ENCODE measurements around the gene RAMP3. TPM values are rescaled to one million over a fixed set of nuclear protein-coding genes. Genes with fewer than 3 reads are reported as not detected.

RAMP3 gene
- total RNA-seq, 3 donors from 2014 or later (not counting 1 experiment from before 2014, with no cell fraction given), result not detected

GRCh38 chr7:45221896-45222604, 64.5 kb downstream of the RAMP3 start:
- intact Hi-C loops (cut with micrococcal nuclease), result no loop called here
- 87% methylated on average over 7 of the region's 7 CpGs for WGBS (ENCODE audit: insufficient coverage)
- H3K36me3 Mint-ChIP-seq, result no peaks in the 10 kb centered on the region
- peaks cover 18 to 20% of the 10 kb centered on the region in 2 donors for H3K27me3 Mint-ChIP-seq (ENCODE audit: low read depth in 2 of 2)
- H3K27me3 ChIP-seq (ENCODE audit: control insufficient read depth, insufficient read depth, low read length), result no peaks in the 10 kb centered on the region
- no peak overlapping the region for H3K4me3 ChIP-seq (ENCODE audit: low read length)
- DNase-seq, result no peak
- no peak overlapping the region for H3K4me3 Mint-ChIP-seq
- H3K9me3 ChIP-seq (ENCODE audit: control insufficient read depth, insufficient read depth, low read length), result no peaks in the 10 kb centered on the region
- ATAC-seq, result no peak
- H3K4me1 Mint-ChIP-seq, result no peaks in the 10 kb centered on the region
- H3K27ac Mint-ChIP-seq, result no peak overlapping the region
- H3K36me3 ChIP-seq (ENCODE audit: control insufficient read depth, insufficient read depth, low read length), result no peaks in the 10 kb centered on the region
- TF ChIP-seq, protein P1, sequence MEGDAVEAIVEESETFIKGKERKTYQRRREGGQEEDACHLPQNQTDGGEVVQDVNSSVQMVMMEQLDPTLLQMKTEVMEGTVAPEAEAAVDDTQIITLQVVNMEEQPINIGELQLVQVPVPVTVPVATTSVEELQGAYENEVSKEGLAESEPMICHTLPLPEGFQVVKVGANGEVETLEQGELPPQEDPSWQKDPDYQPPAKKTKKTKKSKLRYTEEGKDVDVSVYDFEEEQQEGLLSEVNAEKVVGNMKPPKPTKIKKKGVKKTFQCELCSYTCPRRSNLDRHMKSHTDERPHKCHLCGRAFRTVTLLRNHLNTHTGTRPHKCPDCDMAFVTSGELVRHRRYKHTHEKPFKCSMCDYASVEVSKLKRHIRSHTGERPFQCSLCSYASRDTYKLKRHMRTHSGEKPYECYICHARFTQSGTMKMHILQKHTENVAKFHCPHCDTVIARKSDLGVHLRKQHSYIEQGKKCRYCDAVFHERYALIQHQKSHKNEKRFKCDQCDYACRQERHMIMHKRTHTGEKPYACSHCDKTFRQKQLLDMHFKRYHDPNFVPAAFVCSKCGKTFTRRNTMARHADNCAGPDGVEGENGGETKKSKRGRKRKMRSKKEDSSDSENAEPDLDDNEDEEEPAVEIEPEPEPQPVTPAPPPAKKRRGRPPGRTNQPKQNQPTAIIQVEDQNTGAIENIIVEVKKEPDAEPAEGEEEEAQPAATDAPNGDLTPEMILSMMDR (IDR thresholded peaks at IDR 0.05), result no peak
- no peaks in the 10 kb centered on the region for H3K9me3 Mint-ChIP-seq
- H3K4me1 ChIP-seq (ENCODE audit: control insufficient read depth, insufficient read depth, low read length), result no peaks in the 10 kb centered on the region
- no peak overlapping the region for H3K27ac ChIP-seq (ENCODE audit: low read length)

DNA sequence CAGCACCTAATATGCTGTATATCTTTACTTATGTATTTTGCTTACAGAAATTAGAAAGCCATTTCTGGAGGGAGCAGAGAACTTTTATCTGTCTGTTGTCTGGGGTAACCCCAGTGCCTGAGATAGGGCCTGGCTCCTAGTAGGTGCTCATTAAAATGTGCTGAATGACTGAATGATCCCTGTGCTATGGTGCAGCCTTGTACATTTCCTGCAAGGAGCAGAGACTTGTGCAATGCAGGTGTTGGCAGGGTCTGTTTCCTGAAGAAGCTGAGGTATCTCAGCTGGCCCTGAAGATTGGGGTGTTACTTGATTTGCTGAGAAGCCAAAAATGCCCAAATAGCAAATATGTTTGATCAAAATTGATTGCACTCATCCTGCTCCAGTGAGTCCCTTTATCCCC, 65.5 kb downstream of the RAMP3 start:
- ATAC-seq (no peak), DNase-seq (no peak)
- peaks cover 21 to 28% of the 10 kb centered on the region in 2 donors for H3K27me3 Mint-ChIP-seq (ENCODE audit: low read depth in 2 of 2)
- H3K36me3 Mint-ChIP-seq, result no peaks in the 10 kb centered on the region
- no peaks in the 10 kb centered on the region for H3K27me3 ChIP-seq (ENCODE audit: control insufficient read depth, insufficient read depth, low read length)
- no peaks in the 10 kb centered on the region for H3K36me3 ChIP-seq (ENCODE audit: control insufficient read depth, insufficient read depth, low read length)
- intact Hi-C loops (cut with micrococcal nuclease), result no loop called here
- H3K27ac Mint-ChIP-seq, result no peak overlapping the region
- no peak overlapping the region for H3K4me3 ChIP-seq (ENCODE audit: low read length)
- no peaks in the 10 kb centered on the region for H3K9me3 Mint-ChIP-seq
- H3K4me1 Mint-ChIP-seq, result no peaks in the 10 kb centered on the region
- H3K9me3 ChIP-seq (ENCODE audit: control insufficient read depth, insufficient read depth, low read length), result no peaks in the 10 kb centered on the region
- H3K4me1 ChIP-seq (ENCODE audit: control insufficient read depth, insufficient read depth, low read length), result no peaks in the 10 kb centered on the region
- H3K4me3 Mint-ChIP-seq, result no peak overlapping the region
- H3K27ac ChIP-seq (ENCODE audit: low read length), result no peak overlapping the region
- TF ChIP-seq, protein P1 (IDR thresholded peaks at IDR 0.05), result no peak

- Mint-ChIP-seq H3K9me3 (no peaks in the 10 kb centered on the region), H3K4me1 (no peaks in the 10 kb centered on the region), H3K27ac (no peak overlapping the region), H3K4me3 (no peak overlapping the region), H3K36me3 (no peaks in the 10 kb centered on the region), H3K27me3 (ENCODE audit: low read depth in 2 of 2) (peaks cover 24 to 31% of the 10 kb centered on the region in 2 donors)
- WGBS (ENCODE audit: insufficient coverage), result 87% methylated on average over 13 of the region's 13 CpGs
- TF ChIP-seq, protein P1 (IDR thresholded peaks at IDR 0.05), result no peak
- H3K4me1 ChIP-seq (ENCODE audit: control insufficient read depth, insufficient read depth, low read length), result no peaks in the 10 kb centered on the region
- no peaks in the 10 kb centered on the region for H3K36me3 ChIP-seq (ENCODE audit: control insufficient read depth, insufficient read depth, low read length)
- no peaks in the 10 kb centered on the region for H3K27me3 ChIP-seq (ENCODE audit: control insufficient read depth, insufficient read depth, low read length)
- intact Hi-C loops (cut with micrococcal nuclease), result no loop called here
- H3K4me3 ChIP-seq (ENCODE audit: low read length), result no peak overlapping the region
- no peak overlapping the region for H3K27ac ChIP-seq (ENCODE audit: low read length)
- no peak for DNase-seq
- ATAC-seq, result no peak
- no peaks in the 10 kb centered on the region for H3K9me3 ChIP-seq (ENCODE audit: control insufficient read depth, insufficient read depth, low read length)
Measured at GRCh38 chr7:45223728-45224630, 66.4 kb downstream of the RAMP3 start.

Measured in natural killer cell (primary cell).